HCT116 (cell line): Measurements from ENCODE around the gene MIDN. TPM values are rescaled to one million over a fixed set of nuclear protein-coding genes. Genes with fewer than 3 reads are reported as not detected.

Experiments used
- ATAC-seq: fragments of 200-7000 bp; cut with Tn5 transposase; 2 replicates; pipeline ENCODE4 v1.9.1; 2020; ENCODE audit warnings: mild to moderate bottlenecking, moderate library complexity
- BruUV-seq: library from RNA; stranded (reverse); fragments of 400-500 nt; replicated peaks from 2 replicates; lab custom pipeline; 2021; lab: Mats Ljungman, UMichigan
- CTCF ChIA-PET: fragments of 300-600 bp; sonication (Branson Sonifier 250); formaldehyde crosslinking; loops from one replicate; lab custom pipeline; 2021; ENCODE audit warnings: antibody characterized with exemption; lab: Charles Lee
- POLR2A ChIA-PET: fragments of 300-600, 350-600 bp; sonication (Branson Sonifier 250); formaldehyde crosslinking; loops from one replicate; lab custom pipeline; 2021; ENCODE audit warnings: antibody characterized with exemption; lab: Charles Lee
- RAD21 ChIA-PET, 2 experiments: fragments of 300-600 bp; sonication (Branson Sonifier 250); formaldehyde crosslinking; loops; one replicate each; lab custom pipeline; 2023; ENCODE audit warnings: low total read pairs in 2 of 2; ENCODE audit not compliant: uncharacterized antibody in 2 of 2, unreplicated experiment in 2 of 2, low non-redundant PET in 1 of 2; lab: Charles Lee
- DNase-seq: peaks from one replicate; pipeline ENCODE4 v3.0.0-alpha.2; 2010; ENCODE audit warnings: low read depth, low spot score
- H2AFZ ChIP-seq: fragments of 200-600 bp; shearing (Covaris generic), sonication (generic); 2 replicates; pipeline ENCODE4 v1.6.1; 2017; ENCODE audit warnings: low read depth, mixed run types, mixed read lengths, antibody characterized with exemption, low read length; ENCODE audit not compliant: poor library complexity, severe bottlenecking
- H3K27ac ChIP-seq: 2 replicates; pipeline ENCODE4 v1.5.1; 2012; ENCODE audit warnings: low read depth, low read length
- H3K27me3 ChIP-seq: fragments of 200-600 bp; sonication (generic); 2 replicates; pipeline ENCODE4 v1.6.1; 2016; ENCODE audit warnings: mixed run types, low read length, mixed read lengths; ENCODE audit not compliant: insufficient read depth
- H3K36me3 ChIP-seq, 2 experiments: fragments of 200-500 bp in 1 of 2; fragments of 200-600 bp in 1 of 2; sonication (Bioruptor generic) in 1 of 2; sonication (generic) in 1 of 2; 2 replicates each; pipeline versions ENCODE4 v1.5.1 to v1.6.1; 2014 to 2016; ENCODE audit warnings: low read length in 2 of 2, inconsistent platforms in 1 of 2, mixed read lengths in 1 of 2, mixed run types in 1 of 2; ENCODE audit not compliant: insufficient read depth in 2 of 2, control insufficient read depth in 1 of 2
- H3K4me1 ChIP-seq, 2 experiments: fragments of 200-600 bp in 1 of 2; sonication (generic) in 1 of 2; 2 replicates each; pipeline versions ENCODE4 v1.5.1 to v1.6.1; 2012 to 2017; ENCODE audit warnings: low read length in 2 of 2, inconsistent platforms in 1 of 2, mild to moderate bottlenecking in 1 of 2, mixed read lengths in 1 of 2, mixed run types in 1 of 2, moderate library complexity in 1 of 2; ENCODE audit not compliant: insufficient read depth in 2 of 2, control insufficient read depth in 1 of 2
- H3K4me2 ChIP-seq: fragments of 200-600 bp; sonication (generic); 2 replicates; pipeline ENCODE4 v1.6.1; 2017; ENCODE audit warnings: mixed run types, low read length, mixed read lengths
- H3K4me3 ChIP-seq, 2 experiments: fragments of 200-600 bp in 1 of 2; sonication (generic) in 1 of 2; replicated peaks in 1 of 2; 2 replicates each; pipeline ENCODE4 v1.5.1; 2011 to 2016; ENCODE audit warnings: low read length in 2 of 2, control low read depth in 1 of 2, low read depth in 1 of 2, mild to moderate bottlenecking in 1 of 2, mixed read lengths in 1 of 2, mixed run types in 1 of 2
- H3K79me2 ChIP-seq: fragments of 200-600 bp; sonication (generic); 2 replicates; pipeline ENCODE4 v1.6.1; 2017; ENCODE audit warnings: mild to moderate bottlenecking, mixed run types, low read length, moderate library complexity, mixed read lengths; ENCODE audit not compliant: insufficient read depth
- H3K9ac ChIP-seq: fragments of 200-600 bp; sonication (generic); 2 replicates; pipeline ENCODE4 v1.6.1; 2016; ENCODE audit warnings: low read length, mixed read lengths
- H3K9me2 ChIP-seq: fragments of 200-600 bp; sonication (generic), shearing (Covaris generic); 2 replicates; pipeline ENCODE4 v1.6.1; 2017; ENCODE audit warnings: mixed run types, mild to moderate bottlenecking, moderate library complexity; ENCODE audit not compliant: insufficient read depth
- H3K9me3 ChIP-seq, 2 experiments: fragments of 200-500 bp in 1 of 2; fragments of 200-600 bp in 1 of 2; sonication (Bioruptor generic) in 1 of 2; sonication (generic) in 1 of 2; 2 replicates each; pipeline ENCODE4 v1.6.1; 2014 to 2017; ENCODE audit warnings: low read length in 2 of 2, mixed read lengths in 2 of 2, inconsistent platforms in 1 of 2, low read depth in 1 of 2, mild to moderate bottlenecking in 1 of 2, mixed run types in 1 of 2, moderate library complexity in 1 of 2; ENCODE audit not compliant: control insufficient read depth in 1 of 2, insufficient read depth in 1 of 2
- H4K20me1 ChIP-seq: fragments of 200-600 bp; sonication (generic), shearing (Covaris generic); 2 replicates; pipeline ENCODE4 v1.6.1; 2017; ENCODE audit warnings: mixed run types, mild to moderate bottlenecking, moderate library complexity; ENCODE audit not compliant: insufficient read depth
- CBX3 ChIP-seq: IDR thresholded peaks from 2 replicates; pipeline ENCODE4 v1.6.1; 2012; ENCODE audit warnings: low read depth
- EZH2phosphoT487 ChIP-seq: fragments of 200-600 bp; IDR thresholded peaks from 2 replicates; pipeline ENCODE4 v1.6.1; 2018; ENCODE audit warnings: antibody characterized with exemption, borderline replicate concordance
- FOSL1 ChIP-seq: IDR thresholded peaks from 2 replicates; pipeline ENCODE4 v1.6.1; 2012; ENCODE audit warnings: low read depth
- REST ChIP-seq: IDR thresholded peaks from 2 replicates; pipeline ENCODE4 v1.6.1; 2012; ENCODE audit warnings: low read depth
- SRF ChIP-seq: IDR thresholded peaks from 2 replicates; pipeline ENCODE4 v1.6.1; 2012; ENCODE audit warnings: low read depth
- intact Hi-C: fragments of 100-400 bp; cut with micrococcal nuclease; formaldehyde crosslinking; loops from 2 replicates; pipeline ENCODE4 v1.10.0; 2022
- total RNA-seq: library from RNA; stranded (reverse); gene quantifications from one replicate; pipeline ENCODE4 v1.2.1, GENCODE V29; 2021; ENCODE audit not compliant: unreplicated experiment

The MIDN gene
- total RNA-seq, 1 experiment from 2014 or later = 146 TPM

GRCh38 chr19:1298235-1298634 lies 49.9 kb downstream of the MIDN start:
- Histone ChIP-seq H3K4me3 (no peak overlapping the region), H3K9ac (no peak overlapping the region), H3K4me1 (no peaks in the 10 kb centered on the region; a peak in 1 of 4 replicates), H3K27me3 (no peaks in the 10 kb centered on the region), H3K9me2 (no peaks in the 10 kb centered on the region), H3K4me2 (no peak overlapping the region), H2AFZ (no peak overlapping the region), H3K36me3 (no peaks in the 10 kb centered on the region), H3K79me2 (no peaks in the 10 kb centered on the region), H4K20me1 (no peaks in the 10 kb centered on the region), H3K27ac (no peak overlapping the region), H3K9me3 (no peaks in the 10 kb centered on the region)
- DNase-seq = no peak
- no peak for ATAC-seq
- POLR2A ChIA-PET = no interaction called here
- RAD21 ChIA-PET = no interaction called here
- CTCF ChIA-PET = interaction anchor here (0.7 kb wide), 1 partner anchor 766 kb away, joined by 3 read pairs; no protein-coding TSS in a partner anchor
- intact Hi-C loops = no loop called here
- TF ChIP-seq REST (no peak), FOSL1 (no peak), CBX3 (no peak), EZH2phosphoT487 (no peak)
- BruUV-seq = no TSS peak

DNA sequence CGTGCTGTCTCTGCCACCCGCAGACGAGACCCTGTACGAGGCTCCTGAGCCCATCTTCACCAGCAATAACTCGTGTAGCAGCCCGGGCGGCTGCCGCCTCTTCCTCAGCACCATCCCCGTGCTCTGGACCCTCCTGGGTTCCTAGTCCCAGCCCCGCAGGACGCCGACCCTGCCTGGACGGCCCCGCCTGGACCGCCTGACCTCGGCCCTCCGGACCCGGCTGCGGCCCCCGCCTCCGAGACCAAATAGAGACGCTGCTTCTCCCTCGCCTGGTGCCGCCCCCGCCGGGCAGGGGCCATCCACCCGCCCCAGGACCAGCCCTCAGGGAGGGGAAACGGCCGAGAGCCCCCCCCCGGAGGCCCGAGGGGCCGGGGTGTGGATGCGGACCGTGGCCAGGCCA lies 51.4 kb downstream of the MIDN start:
- Histone ChIP-seq H3K9ac (no peak overlapping the region), H3K9me2 (no peaks in the 10 kb centered on the region), H3K27me3 (no peaks in the 10 kb centered on the region), H2AFZ (no peak overlapping the region), H3K27ac (no peak overlapping the region), H3K79me2 (no peaks in the 10 kb centered on the region), H3K4me1 (peaks cover 2% of the 10 kb centered on the region in 2 experiments; a peak in 2 of 4 replicates), H4K20me1 (no peaks in the 10 kb centered on the region), H3K9me3 (no peaks in the 10 kb centered on the region), H3K4me2 (no peak overlapping the region), H3K4me3 (no peak overlapping the region), H3K36me3 (no peaks in the 10 kb centered on the region)
- RAD21 ChIA-PET = no interaction called here
- TF ChIP-seq SRF = no peak
- POLR2A ChIA-PET = no interaction called here
- no peak for DNase-seq
- ATAC-seq = no peak
- CTCF ChIA-PET = no interaction called here
- no TSS peak for BruUV-seq
- intact Hi-C loops = no loop called here
